Keratinocyte (primary cell): ENCODE measurements around the gene RPTN. TPM values are rescaled to one million over a fixed set of nuclear protein-coding genes. Genes with fewer than 3 reads are reported as not detected.

Experiments used
- DNase-seq: peaks from one replicate; pipeline ENCODE4 v3.0.0-alpha.2; 2011; ENCODE audit warnings: low read depth, missing footprints, low spot score
- FAIRE-seq: peaks from 2 replicates; lab custom pipeline; 2011; peaks lifted over from hg19 to GRCh38; lab: Jason Lieb, UNC
- H2AFZ ChIP-seq: 2 replicates; pipeline ENCODE4 v1.6.0; 2012; ENCODE audit warnings: low read length, control low read depth, inconsistent platforms; ENCODE audit not compliant: control insufficient read depth
- H3K27ac ChIP-seq: 2 replicates; pipeline ENCODE4 v1.5.1; 2011; ENCODE audit warnings: low read length; ENCODE audit not compliant: control insufficient read depth, insufficient read depth
- H3K27me3 ChIP-seq: 3 replicates; pipeline ENCODE4 v1.6.0; 2011; ENCODE audit warnings: low read length; ENCODE audit not compliant: control insufficient read depth, insufficient read depth; ENCODE audit errors: extremely low read depth
- H3K36me3 ChIP-seq, 2 experiments: 2 replicates in 1 of 2; 3 replicates in 1 of 2; pipeline ENCODE4 v1.5.1; 2011; ENCODE audit warnings: low read length in 2 of 2, mild to moderate bottlenecking in 1 of 2; ENCODE audit not compliant: control insufficient read depth in 2 of 2, insufficient read depth in 2 of 2; ENCODE audit errors: extremely low read depth in 1 of 2
- H3K4me1 ChIP-seq: 3 replicates; pipeline ENCODE4 v1.5.1; 2011; ENCODE audit warnings: low read length; ENCODE audit not compliant: control insufficient read depth, insufficient read depth; ENCODE audit errors: extremely low read depth
- H3K4me2 ChIP-seq: 3 replicates; pipeline ENCODE4 v1.6.0; 2011; ENCODE audit warnings: low read depth, low read length; ENCODE audit not compliant: control insufficient read depth, insufficient read depth; ENCODE audit errors: extremely low read depth
- H3K4me3 ChIP-seq, 3 experiments: fragments of 200-600 bp in 1 of 3; sonication (generic) in 1 of 3; 2 replicates in 2 of 3; 3 replicates in 1 of 3; pipeline ENCODE4 v1.5.1; 2011 to 2016; ENCODE audit warnings: low read length in 3 of 3, mild to moderate bottlenecking in 3 of 3, control low read depth in 2 of 3, inconsistent platforms in 1 of 3, low read depth in 1 of 3, mixed read lengths in 1 of 3, mixed run types in 1 of 3, moderate library complexity in 1 of 3; ENCODE audit not compliant: control insufficient read depth in 2 of 3, insufficient read depth in 2 of 3; ENCODE audit errors: extremely low read depth in 1 of 3
- H3K79me2 ChIP-seq: 2 replicates; pipeline ENCODE4 v1.6.0; 2012; ENCODE audit warnings: low read length; ENCODE audit not compliant: control insufficient read depth, insufficient read depth
- H3K9ac ChIP-seq: 3 replicates; pipeline ENCODE4 v1.6.0; 2011; ENCODE audit warnings: low read length; ENCODE audit not compliant: control insufficient read depth, insufficient read depth; ENCODE audit errors: extremely low read depth
- H3K9me1 ChIP-seq: 3 replicates; pipeline ENCODE4 v1.6.0; 2011; ENCODE audit warnings: low read length; ENCODE audit not compliant: control insufficient read depth, insufficient read depth; ENCODE audit errors: extremely low read depth
- H3K9me3 ChIP-seq: 2 replicates; pipeline ENCODE4 v1.5.1; 2012; ENCODE audit warnings: low read depth, low read length; ENCODE audit not compliant: control insufficient read depth
- H4K20me1 ChIP-seq: 3 replicates; pipeline ENCODE4 v1.6.0; 2011; ENCODE audit warnings: low read length; ENCODE audit not compliant: control insufficient read depth, insufficient read depth; ENCODE audit errors: extremely low read depth
- CTCF ChIP-seq, 3 experiments: IDR thresholded peaks in 1 of 3; conservative IDR thresholded peaks in 1 of 3; optimal IDR thresholded peaks in 1 of 3; 2 replicates in 2 of 3; 3 replicates in 1 of 3; pipeline versions ENCODE3 to v1.5.1; 2011; ENCODE audit warnings: low read length in 3 of 3, mild to moderate bottlenecking in 3 of 3, moderate library complexity in 2 of 3, control low read depth in 1 of 3, inconsistent platforms in 1 of 3; ENCODE audit not compliant: insufficient read depth in 2 of 3; ENCODE audit errors: extremely low read depth in 1 of 3
- EZH2 ChIP-seq: IDR thresholded peaks from one replicate; pipeline ENCODE4 v1.6.1; 2012; ENCODE audit warnings: inconsistent platforms, mild to moderate bottlenecking, low read length, moderate library complexity
- dilution Hi-C: fragments of 300-500 bp; cut with MboI; formaldehyde crosslinking; loops from one replicate; pipeline ENCODE4 v1.7.0; 2020; ENCODE audit warnings: low sequenced_read_pairs; ENCODE audit not compliant: extremely low pct_ligation_motif_present
- polyA plus RNA-seq, 5 experiments: library from polyadenylated mRNA; depleted of rRNA in 3 of 5; stranded (reverse) in 3 of 5; stranded (forward) in 1 of 5; unstranded in 1 of 5; fragments of >200 nt; gene quantifications; 1 replicate in 1 of 5; 2 replicates in 3 of 5; 3 replicates in 1 of 5; pipeline versions ENCODE4 v1.2.1 to v1.2.3, GENCODE V29; 2011 to 2012; ENCODE audit warnings: missing spikeins in 2 of 5, low read depth in 1 of 5, low replicate concordance in 1 of 5

RPTN gene
- polyA plus RNA-seq, 1 donor (not counting 4 experiments of a cell fraction or from before 2014, with no cell fraction given): 0.64 TPM

GRCh38 chr1:152110365-152110859 lies 48.6 kb downstream of the RPTN start:
- TF ChIP-seq EZH2: peak; percentile 7
- no peak for TF ChIP-seq CTCF (optimal IDR thresholded peaks at IDR 0.05 in 1 of 3, IDR thresholded peaks at IDR 0.05 in 1 of 3, conservative IDR thresholded peaks at IDR 0.05 in 1 of 3; ENCODE audit: extremely low read depth in 1 of 3, insufficient read depth in 2 of 3, low read length in 3 of 3)
- H4K20me1 ChIP-seq: no peaks in the 10 kb centered on the region
- no peak overlapping the region for H3K9ac ChIP-seq
- H3K79me2 ChIP-seq: no peaks in the 10 kb centered on the region
- no peak overlapping the region for H3K27ac ChIP-seq
- FAIRE-seq (peak; percentile 17), DNase-seq (no peak)
- no peaks in the 10 kb centered on the region for H3K9me3 ChIP-seq
- dilution Hi-C loops: no loop called here
- H3K27me3 ChIP-seq: peaks cover 39% of the 10 kb centered on the region
- peak overlapping the region; percentile 78 for H2AFZ ChIP-seq
- H3K9me1 ChIP-seq: no peaks in the 10 kb centered on the region
- peak overlapping the region; percentile 96 for H3K4me2 ChIP-seq
- H3K4me3 ChIP-seq: peak overlapping the region; percentile 40 to 61 (median 56)
- H3K36me3 ChIP-seq: no peaks in the 10 kb centered on the region
- H3K4me1 ChIP-seq: peaks cover 13% of the 10 kb centered on the region

GRCh38 chr1:152109998-152110294 lies 49.1 kb downstream of the RPTN start:
- Histone ChIP-seq H3K4me1 (peaks cover 13% of the 10 kb centered on the region), H3K27ac (no peak overlapping the region), H3K9ac (no peak overlapping the region), H3K9me1 (no peaks in the 10 kb centered on the region), H4K20me1 (no peaks in the 10 kb centered on the region), H3K36me3 (no peaks in the 10 kb centered on the region), H3K9me3 (no peaks in the 10 kb centered on the region), H2AFZ (peak overlapping the region; percentile 78), H3K79me2 (no peaks in the 10 kb centered on the region), H3K4me2 (peak overlapping the region; percentile 96), H3K27me3 (peaks cover 39% of the 10 kb centered on the region), H3K4me3 (peak overlapping the region; percentile 40 to 61 (median 56))
- dilution Hi-C loops: no loop called here
- DNase-seq: no peak
- TF ChIP-seq EZH2 (peak; percentile 35), CTCF (optimal IDR thresholded peaks at IDR 0.05 in 1 of 3, IDR thresholded peaks at IDR 0.05 in 1 of 3, conservative IDR thresholded peaks at IDR 0.05 in 1 of 3; ENCODE audit: extremely low read depth in 1 of 3, insufficient read depth in 2 of 3, low read length in 3 of 3) (no peak)
- no peak for FAIRE-seq
